ENCODE data around the gene MYO18A. TPM values are rescaled to one million over a fixed set of nuclear protein-coding genes. Genes with fewer than 3 reads are reported as not detected.
"Not testable (repeated sequence)": the region's sequence is repeated elsewhere in the genome, so short reads cannot be mapped to it uniquely, and the experiment has no call there.

The MYO18A gene
- total RNA-seq, 2 donors from 2014 or later = 49.5 to 51.2 TPM

- no peak for DNase-seq
- Mint-ChIP-seq H3K4me3 (peak overlapping the region; percentile 62 to 71), H3K27me3 (ENCODE audit: low read depth) (peaks cover 11% of the 10 kb centered on the region), H3K36me3 (ENCODE audit: insufficient read depth in 2 of 2) (peaks cover 0 to 2% of the 10 kb centered on the region in 2 donors), H3K9me3 (no peaks in the 10 kb centered on the region), H3K4me1 (ENCODE audit: low read depth) (peaks cover 38% of the 10 kb centered on the region), H3K27ac (no peak overlapping the region)
- ATAC-seq (replicated peaks in 1 of 2) = no peak
These were observed 576 bp upstream of the MYO18A start for GRCh38 chr17:29180788-29181160.

GRCh38 chr17:29179232-29180033 lies 765 bp downstream of the MYO18A start:
- Mint-ChIP-seq H3K4me3 (peak overlapping the region; percentile 60 to 62), H3K27me3 (ENCODE audit: low read depth) (peaks cover 11% of the 10 kb centered on the region), H3K27ac (no peak overlapping the region)

GRCh38 chr17:29178750-29179231 lies 1.4 kb downstream of the MYO18A start:
- Mint-ChIP-seq H3K4me3 (peak overlapping the region; percentile 60 to 62), H3K27ac (no peak overlapping the region), H3K36me3 (ENCODE audit: insufficient read depth in 2 of 2) (peaks cover 0 to 2% of the 10 kb centered on the region in 2 donors), H3K9me3 (no peaks in the 10 kb centered on the region), H3K4me1 (ENCODE audit: low read depth) (peaks cover 38% of the 10 kb centered on the region), H3K27me3 (ENCODE audit: low read depth) (peaks cover 11% of the 10 kb centered on the region)
- ATAC-seq (replicated peaks in 1 of 2) = no peak
- DNase-seq = no peak

More at GRCh38 chr17:29179232-29180033, 765 bp downstream of the MYO18A start:
- no peaks in the 10 kb centered on the region for H3K9me3 Mint-ChIP-seq
- peaks cover 38% of the 10 kb centered on the region for H3K4me1 Mint-ChIP-seq (ENCODE audit: low read depth)
- H3K36me3 Mint-ChIP-seq (ENCODE audit: insufficient read depth in 2 of 2) = peaks cover 0 to 2% of the 10 kb centered on the region in 2 donors
- DNase-seq = no peak
- ATAC-seq (replicated peaks in 1 of 2) = no peak

- H3K36me3 Mint-ChIP-seq (ENCODE audit: insufficient read depth in 2 of 2) = peaks cover 0 to 2% of the 10 kb centered on the region in 2 donors
- ATAC-seq (replicated peaks in 1 of 2) (no peak), DNase-seq (no peak)
- peak overlapping the region; percentile 22 for H3K27ac Mint-ChIP-seq
- peaks cover 38% of the 10 kb centered on the region for H3K4me1 Mint-ChIP-seq (ENCODE audit: low read depth)
- H3K27me3 Mint-ChIP-seq (ENCODE audit: low read depth) = peaks cover 11% of the 10 kb centered on the region
- H3K9me3 Mint-ChIP-seq = no peaks in the 10 kb centered on the region
- peak overlapping the region; percentile 60 to 81 for H3K4me3 Mint-ChIP-seq
These were observed 2.1 kb downstream of the MYO18A start for GRCh38 chr17:29177871-29178749.

- ATAC-seq (replicated peaks in 1 of 2) (no peak), DNase-seq (no peak)
- no peaks in the 10 kb centered on the region for H3K9me3 Mint-ChIP-seq
- H3K4me1 Mint-ChIP-seq (ENCODE audit: low read depth) = peaks cover 38% of the 10 kb centered on the region
- H3K27me3 Mint-ChIP-seq (ENCODE audit: low read depth) = peaks cover 11% of the 10 kb centered on the region
- H3K4me3 Mint-ChIP-seq = peak overlapping the region; percentile 81 to 89
- peaks cover 0 to 2% of the 10 kb centered on the region in 2 donors for H3K36me3 Mint-ChIP-seq (ENCODE audit: insufficient read depth in 2 of 2)
- H3K27ac Mint-ChIP-seq = peak overlapping the region; percentile 22
These were observed 2.7 kb downstream of the MYO18A start for GRCh38 chr17:29177541-29177870.

- H3K4me1 Mint-ChIP-seq (ENCODE audit: low read depth) = peaks cover 38% of the 10 kb centered on the region
- ATAC-seq (replicated peaks in 1 of 2) (peak; percentile 57 to 61), DNase-seq (peak; percentile 62 to 65)
- no peaks in the 10 kb centered on the region for H3K9me3 Mint-ChIP-seq
- H3K36me3 Mint-ChIP-seq (ENCODE audit: insufficient read depth in 2 of 2) = peaks cover 0 to 2% of the 10 kb centered on the region in 2 donors
- H3K27ac Mint-ChIP-seq = peak overlapping the region; percentile 59
- H3K4me3 Mint-ChIP-seq = peak overlapping the region; percentile 81 to 89
- peaks cover 11% of the 10 kb centered on the region for H3K27me3 Mint-ChIP-seq (ENCODE audit: low read depth)
These were observed 3.4 kb downstream of the MYO18A start for GRCh38 chr17:29176558-29177351.

GRCh38 chr17:29175349-29175748 lies 4.8 kb downstream of the MYO18A start:
- no peak for DNase-seq

GRCh38 chr17:29172589-29172988 lies 7.6 kb downstream of the MYO18A start:
- H3K4me3 Mint-ChIP-seq = no peak overlapping the region

More at GRCh38 chr17:29175349-29175748, 4.8 kb downstream of the MYO18A start:
- Mint-ChIP-seq H3K27me3 (ENCODE audit: low read depth) (no peaks in the 10 kb centered on the region), H3K27ac (no peak overlapping the region), H3K9me3 (no peaks in the 10 kb centered on the region), H3K4me1 (ENCODE audit: low read depth) (peaks cover 33% of the 10 kb centered on the region), H3K4me3 (no peak overlapping the region), H3K36me3 (ENCODE audit: insufficient read depth in 2 of 2) (peaks cover 0 to 2% of the 10 kb centered on the region in 2 donors)
- no peak for ATAC-seq (replicated peaks in 1 of 2)

GRCh38 chr17:29170682-29171081 lies 9.5 kb downstream of the MYO18A start:
- Mint-ChIP-seq H3K9me3 (no peaks in the 10 kb centered on the region), H3K27ac (no peak overlapping the region), H3K27me3 (ENCODE audit: low read depth) (no peaks in the 10 kb centered on the region), H3K4me3 (no peak overlapping the region), H3K36me3 (ENCODE audit: insufficient read depth in 2 of 2) (no peaks in the 10 kb centered on the region), H3K4me1 (ENCODE audit: low read depth) (no peaks in the 10 kb centered on the region)
- no peak for ATAC-seq (replicated peaks in 1 of 2)
- no peak for DNase-seq

More at GRCh38 chr17:29172589-29172988, 7.6 kb downstream of the MYO18A start:
- Mint-ChIP-seq H3K27ac (no peak overlapping the region), H3K36me3 (ENCODE audit: insufficient read depth in 2 of 2) (peaks cover 0 to 2% of the 10 kb centered on the region in 2 donors), H3K4me1 (ENCODE audit: low read depth) (peaks cover 14% of the 10 kb centered on the region), H3K27me3 (ENCODE audit: low read depth) (no peaks in the 10 kb centered on the region), H3K9me3 (no peaks in the 10 kb centered on the region)
- DNase-seq (no peak), ATAC-seq (replicated peaks in 1 of 2) (no peak)

GRCh38 chr17:29169806-29170591 lies 10.2 kb downstream of the MYO18A start:
- no peaks in the 10 kb centered on the region for H3K27me3 Mint-ChIP-seq (ENCODE audit: low read depth)
- no peaks in the 10 kb centered on the region for H3K36me3 Mint-ChIP-seq (ENCODE audit: insufficient read depth in 2 of 2)
- ATAC-seq (replicated peaks in 1 of 2) (no peak), DNase-seq (no peak)
- no peak overlapping the region for H3K27ac Mint-ChIP-seq
- H3K4me1 Mint-ChIP-seq (ENCODE audit: low read depth) = no peaks in the 10 kb centered on the region
- no peaks in the 10 kb centered on the region for H3K9me3 Mint-ChIP-seq
- no peak overlapping the region for H3K4me3 Mint-ChIP-seq

GRCh38 chr17:29168759-29169126 lies 11.5 kb downstream of the MYO18A start:
- H3K4me3 Mint-ChIP-seq; DNase-seq; H3K9me3 Mint-ChIP-seq; ATAC-seq (replicated peaks in 1 of 2); H3K27ac Mint-ChIP-seq; H3K4me1 Mint-ChIP-seq (ENCODE audit: low read depth); H3K36me3 Mint-ChIP-seq (ENCODE audit: insufficient read depth in 2 of 2); H3K27me3 Mint-ChIP-seq (ENCODE audit: low read depth): not testable (repeated sequence)
